GM12878 (cell line): ENCODE measurements around the gene OR5B3. TPM values are rescaled to one million over a fixed set of nuclear protein-coding genes. Genes with fewer than 3 reads are reported as not detected.

Source experiments
- ATAC-seq: fragments of 200-7000 bp; cut with Tn5 transposase; 3 replicates; pipeline ENCODE4 v1.9.1; 2020; ENCODE audit warnings: mild to moderate bottlenecking, moderate library complexity
- BruUV-seq: library from RNA; stranded (reverse); fragments of 400-500 nt; replicated peaks from 2 replicates; lab custom pipeline; 2021; lab: Mats Ljungman, UMichigan
- CTCF ChIA-PET: fragments of 300-600 bp; sonication (Branson Sonifier 250); formaldehyde crosslinking; extraction: SDS; loops from one replicate; lab custom pipeline; 2021; ENCODE audit warnings: inconsistent platforms; lab: Yijun Ruan, JAX
- POLR2A ChIA-PET: fragments of 350-600 bp; formaldehyde crosslinking; extraction: SDS; loops from one replicate; lab custom pipeline; 2021; ENCODE audit warnings: inconsistent platforms; lab: Charles Lee
- RAD21 ChIA-PET: fragments of 300-600 bp; sonication (Branson Sonifier 250); formaldehyde crosslinking; loops from one replicate; lab custom pipeline; 2023; ENCODE audit warnings: antibody characterized with exemption; ENCODE audit not compliant: unreplicated experiment; lab: Charles Lee
- SMC1A ChIA-PET: fragments of 300-600 bp; sonication (Branson Sonifier 250); formaldehyde crosslinking; loops from one replicate; lab custom pipeline; 2023; ENCODE audit not compliant: unreplicated experiment, uncharacterized antibody; lab: Charles Lee
- DNase-seq: peaks from one replicate; pipeline ENCODE4 v3.0.0-alpha.2; 2011; ENCODE audit warnings: low read depth, low spot score
- FAIRE-seq: peaks from 3 replicates; lab custom pipeline; 2011; peaks lifted over from hg19 to GRCh38; lab: Jason Lieb, UNC
- H2AFZ ChIP-seq: 2 replicates; pipeline ENCODE4 v1.6.0; 2011; ENCODE audit warnings: low read depth, low read length, control low read depth; ENCODE audit not compliant: control insufficient read depth
- H3K27ac ChIP-seq: 2 replicates; pipeline ENCODE4 v1.5.1; 2011; ENCODE audit warnings: control low read depth; ENCODE audit not compliant: control insufficient read depth, insufficient read depth
- H3K27me3 ChIP-seq, 2 experiments: replicated peaks in 1 of 2; 2 replicates each; pipeline versions ENCODE4 v1.6.0 to v1.6.1; 2011; ENCODE audit warnings: low read length in 1 of 2; ENCODE audit not compliant: control insufficient read depth in 2 of 2, insufficient read depth in 2 of 2
- H3K36me3 ChIP-seq, 2 experiments: 2 replicates each; pipeline ENCODE4 v1.5.1; 2011; ENCODE audit warnings: low read length in 1 of 2; ENCODE audit not compliant: control insufficient read depth in 2 of 2, insufficient read depth in 2 of 2
- H3K4me1 ChIP-seq: 2 replicates; pipeline ENCODE4 v1.6.1; 2011; ENCODE audit warnings: mild to moderate bottlenecking, low read length, moderate library complexity, mixed read lengths; ENCODE audit not compliant: control insufficient read depth, insufficient read depth
- H3K4me2 ChIP-seq: 2 replicates; pipeline ENCODE4 v1.6.0; 2011; ENCODE audit warnings: control low read depth; ENCODE audit not compliant: control insufficient read depth, insufficient read depth
- H3K4me3 ChIP-seq: fragments of 200-600 bp; sonication (generic); 2 replicates; pipeline ENCODE4 v1.5.1; 2016
- H3K79me2 ChIP-seq: 2 replicates; pipeline ENCODE4 v1.6.0; 2011; ENCODE audit warnings: low read length; ENCODE audit not compliant: control insufficient read depth, insufficient read depth
- H3K9ac ChIP-seq: 2 replicates; pipeline ENCODE4 v1.8.0; 2011; ENCODE audit warnings: low read length, control low read depth, mixed read lengths; ENCODE audit not compliant: control insufficient read depth, insufficient read depth
- H3K9me3 ChIP-seq: replicated peaks from 3 replicates; pipeline ENCODE4 v1.5.1; 2011; ENCODE audit warnings: mild to moderate bottlenecking, low read length; ENCODE audit not compliant: control insufficient read depth, insufficient read depth
- H4K20me1 ChIP-seq: 2 replicates; pipeline ENCODE4 v1.6.0; 2011; ENCODE audit not compliant: control insufficient read depth, insufficient read depth
- BHLHE40 ChIP-seq, 2 experiments: fragments of 450-650 bp in 1 of 2; IDR thresholded peaks; 2 replicates each; pipeline ENCODE4 v1.6.1; 2011 to 2017; ENCODE audit warnings: low read depth in 2 of 2, borderline replicate concordance in 1 of 2, improper control_type of control experiment in 1 of 2, low read length in 1 of 2, mild to moderate bottlenecking in 1 of 2
- CHD1 ChIP-seq: IDR thresholded peaks from 2 replicates; pipeline ENCODE4 v1.6.1; 2012; ENCODE audit warnings: low read depth, low read length, improper control_type of control experiment
- CTCF ChIP-seq, 3 experiments: IDR thresholded peaks in 2 of 3; conservative IDR thresholded peaks in 1 of 3; 2 replicates each; pipeline ENCODE4 v1.5.1; 2011; ENCODE audit warnings: low read depth in 3 of 3, low read length in 3 of 3, mild to moderate bottlenecking in 3 of 3, control low read depth in 2 of 3, moderate library complexity in 2 of 3, inconsistent platforms in 1 of 3, mixed read lengths in 1 of 3; ENCODE audit not compliant: control insufficient read depth in 2 of 3, insufficient read depth in 1 of 3; ENCODE audit errors: extremely low read depth in 1 of 3
- ESRRA ChIP-seq: IDR thresholded peaks from 2 replicates; pipeline ENCODE4 v1.6.1; 2012; ENCODE audit warnings: mild to moderate bottlenecking, low read length, improper control_type of control experiment
- ETV6 ChIP-seq, 2 experiments: fragments of 450-650 bp in 1 of 2; IDR thresholded peaks in 1 of 2; conservative IDR thresholded peaks in 1 of 2; 2 replicates each; pipeline ENCODE4 v1.6.1; 2014; ENCODE audit warnings: antibody characterized with exemption in 1 of 2, borderline replicate concordance in 1 of 2, low read depth in 1 of 2, mild to moderate bottlenecking in 1 of 2, moderate library complexity in 1 of 2
- EZH2 ChIP-seq: IDR thresholded peaks from 2 replicates; pipeline ENCODE4 v1.6.1; 2012; ENCODE audit warnings: low read depth, mild to moderate bottlenecking, control low read depth, inconsistent platforms, low read length, borderline replicate concordance; ENCODE audit not compliant: control insufficient read depth
- HCFC1 ChIP-seq: fragments of 150-350 bp; IDR thresholded peaks from 2 replicates; pipeline ENCODE4 v1.6.1; 2014; ENCODE audit warnings: low read length
- HDAC2 ChIP-seq: fragments of 200-600 bp; sonication (generic); IDR thresholded peaks from 2 replicates; pipeline ENCODE4 v1.6.1; 2017
- HDAC6 ChIP-seq: fragments of 200-600 bp; sonication (generic); IDR thresholded peaks from one replicate; pipeline ENCODE4 v1.8.0; 2017; ENCODE audit warnings: antibody characterized with exemption; ENCODE audit not compliant: unreplicated experiment
- NBN ChIP-seq: fragments of 450-650 bp; IDR thresholded peaks from 2 replicates; pipeline ENCODE4 v1.6.1; 2016
- PKNOX1 ChIP-seq: fragments of 450-650 bp; IDR thresholded peaks from 2 replicates; pipeline ENCODE4 v1.6.1; 2016; ENCODE audit warnings: mild to moderate bottlenecking
- POLR2AphosphoS5 ChIP-seq: IDR thresholded peaks from 2 replicates; pipeline ENCODE4 v1.6.1; 2011; ENCODE audit warnings: mild to moderate bottlenecking, low read length, inconsistent platforms
- RB1 ChIP-seq: fragments of 450-650 bp; formaldehyde crosslinking; IDR thresholded peaks from 2 replicates; pipeline ENCODE4 v1.6.1; 2017; ENCODE audit warnings: mild to moderate bottlenecking, borderline replicate concordance
- RFX5 ChIP-seq: IDR thresholded peaks from 2 replicates; pipeline ENCODE4 v1.6.1; 2011; ENCODE audit warnings: low read depth, low read length, improper control_type of control experiment
- SIN3A ChIP-seq: IDR thresholded peaks from 2 replicates; pipeline ENCODE4 v1.6.1; 2012; ENCODE audit warnings: low read depth, low read length, improper control_type of control experiment
- YBX1 ChIP-seq: fragments of 450-650 bp; IDR thresholded peaks from 2 replicates; pipeline ENCODE4 v1.6.1; 2016; ENCODE audit warnings: antibody characterized with exemption
- ZBTB11 ChIP-seq: fragments of 450-650 bp; formaldehyde crosslinking; IDR thresholded peaks from 2 replicates; pipeline ENCODE4 v1.5.0; 2022; ENCODE audit warnings: mild to moderate bottlenecking, missing genetic modification characterization
- ZNF622 ChIP-seq: fragments of 450-650 bp; IDR thresholded peaks from 2 replicates; pipeline ENCODE4 v1.6.1; 2017; ENCODE audit warnings: mild to moderate bottlenecking, inconsistent platforms
- WGBS: methylation state at CpG from one replicate; pipeline ENCODE4 v1.1.6; 2016; ENCODE audit warnings: low lambda C conversion rate; ENCODE audit not compliant: insufficient replicate concordance, insufficient coverage; ENCODE audit errors: missing lambda C conversion rate; 5-methylcytosine and 5-hydroxymethylcytosine counted together
- in situ Hi-C: fragments of 300-500 bp; cut with MboI; formaldehyde crosslinking; loops from 9 replicates; pipeline ENCODE4 v1.14.3; 2018; ENCODE audit warnings: mixed read lengths
- intact Hi-C: fragments of 100-400 bp; cut with micrococcal nuclease; formaldehyde crosslinking; loops from one replicate; pipeline ENCODE4 v1.14.2; 2022; ENCODE audit not compliant: unreplicated experiment
- polyA plus RNA-seq, 11 experiments: library from polyadenylated mRNA; depleted of rRNA in 4 of 11; unstranded in 6 of 11; stranded (reverse) in 5 of 11; fragments of >200 nt; fragmentation: Nextera tagmentation in 4 of 11; fragmentation: Illumina TruSeq in 1 of 11; extraction: Ambion mirVana in 4 of 11; extraction: Trizol in 1 of 11; gene quantifications; 1 replicate in 1 of 11; 2 replicates in 10 of 11; pipeline versions ENCODE4 v1.2.1 to v1.2.3, GENCODE V29; 2011 to 2016; ENCODE audit warnings: inconsistent platforms in 2 of 11, missing spikeins in 2 of 11, low read depth in 1 of 11
- total RNA-seq, 4 experiments: library from RNA; depleted of rRNA in 3 of 4; stranded (reverse); fragments of >200 nt in 3 of 4; fragmentation: Illumina TruSeq in 1 of 4; extraction: Trizol in 1 of 4; gene quantifications; 2 replicates each; pipeline versions ENCODE4 v1.2.1 to v1.2.3, GENCODE V29; 2013 to 2021

Gene OR5B3
- total and polyA plus RNA-seq, 10 of the 15 experiments (the other 5 are each of a cell fraction or from before 2014, with no cell fraction given) = not detected

- SMC1A ChIA-PET = interaction anchor here (1.7 to 1.9 kb wide), 2 partner anchors 62 to 71 kb away, joined by 5 to 6 read pairs; no protein-coding TSS in a partner anchor
- Histone ChIP-seq H3K4me1 (no peaks in the 10 kb centered on the region), H3K4me3 (no peak overlapping the region), H2AFZ (no peak overlapping the region), H3K27me3 (no peaks in the 10 kb centered on the region), H3K9ac (no peak overlapping the region), H3K9me3 (no peaks in the 10 kb centered on the region), H4K20me1 (no peaks in the 10 kb centered on the region), H3K79me2 (no peaks in the 10 kb centered on the region), H3K4me2 (no peak overlapping the region), H3K36me3 (no peaks in the 10 kb centered on the region), H3K27ac (no peak overlapping the region)
- POLR2A ChIA-PET = interaction anchor here (0.6 kb wide), 1 partner anchor 58 kb away, joined by 4 read pairs; no protein-coding TSS in a partner anchor
- CTCF ChIA-PET = interaction anchor here (1.0 kb wide), 1 partner anchor 90 kb away, joined by 4 read pairs; no protein-coding TSS in a partner anchor
- no TSS peak for BruUV-seq
- DNase-seq = no peak
- WGBS = 63% methylated on average over 3 of the region's 3 CpGs
- in situ Hi-C loops (no loop called here), intact Hi-C loops (no loop called here)
- no peak for ATAC-seq
- RAD21 ChIA-PET = no interaction called here
- no peak for FAIRE-seq
- no peak for TF ChIP-seq HDAC6
- no peak for TF ChIP-seq HCFC1
- no peak for TF ChIP-seq NBN
- TF ChIP-seq POLR2AphosphoS5 = no peak
- TF ChIP-seq RB1 = no peak
- no peak for TF ChIP-seq BHLHE40 (IDR thresholded peaks at IDR 0.05; ENCODE audit: borderline replicate concordance in 1 of 2, low read depth in 2 of 2, low read length in 1 of 2)
- TF ChIP-seq CTCF (IDR thresholded peaks at IDR 0.05 in 2 of 3, conservative IDR thresholded peaks at IDR 0.05 in 1 of 3; ENCODE audit: control insufficient read depth in 2 of 3, extremely low read depth in 1 of 3, insufficient read depth in 1 of 3, low read depth in 3 of 3, low read length in 3 of 3) = no peak
- no peak for TF ChIP-seq CHD1
- no peak for TF ChIP-seq EZH2
- no peak for TF ChIP-seq ZNF622
- TF ChIP-seq YBX1 = no peak
- no peak for TF ChIP-seq HDAC2
- no peak for TF ChIP-seq PKNOX1
- TF ChIP-seq RFX5 = no peak
- TF ChIP-seq SIN3A = no peak
- no peak for TF ChIP-seq ZBTB11
- TF ChIP-seq ETV6 (conservative IDR thresholded peaks at IDR 0.05 in 1 of 2, IDR thresholded peaks at IDR 0.05 in 1 of 2; ENCODE audit: borderline replicate concordance in 1 of 2, low read depth in 1 of 2) = no peak
- no peak for TF ChIP-seq ESRRA
Observed at GRCh38 chr11:58434217-58434616, 27.5 kb upstream of the OR5B3 start.
